Measurements from ENCODE around the gene TSPAN4. TPM values are rescaled to one million over a fixed set of nuclear protein-coding genes. Genes with fewer than 3 reads are reported as not detected.

The TSPAN4 gene
- total and polyA plus RNA-seq, 2 of the 13 experiments (the other 11 are each of a cell fraction or from before 2014, with no cell fraction given): 31.7 to 68.3 TPM

GRCh38 chr11:838441-839279, 4.0 kb upstream of the TSPAN4 start (continued):
- TF ChIP-seq, protein P1, sequence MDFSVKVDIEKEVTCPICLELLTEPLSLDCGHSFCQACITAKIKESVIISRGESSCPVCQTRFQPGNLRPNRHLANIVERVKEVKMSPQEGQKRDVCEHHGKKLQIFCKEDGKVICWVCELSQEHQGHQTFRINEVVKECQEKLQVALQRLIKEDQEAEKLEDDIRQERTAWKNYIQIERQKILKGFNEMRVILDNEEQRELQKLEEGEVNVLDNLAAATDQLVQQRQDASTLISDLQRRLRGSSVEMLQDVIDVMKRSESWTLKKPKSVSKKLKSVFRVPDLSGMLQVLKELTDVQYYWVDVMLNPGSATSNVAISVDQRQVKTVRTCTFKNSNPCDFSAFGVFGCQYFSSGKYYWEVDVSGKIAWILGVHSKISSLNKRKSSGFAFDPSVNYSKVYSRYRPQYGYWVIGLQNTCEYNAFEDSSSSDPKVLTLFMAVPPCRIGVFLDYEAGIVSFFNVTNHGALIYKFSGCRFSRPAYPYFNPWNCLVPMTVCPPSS (IDR thresholded peaks at IDR 0.05): no peak
- TF ChIP-seq MAZ (IDR thresholded peaks at IDR 0.05; ENCODE audit: borderline replicate concordance, low read depth, low read length): no peak
- TF ChIP-seq MAZ (CRISPR knock-in tag; IDR thresholded peaks at IDR 0.05; ENCODE audit: low read depth): peak; percentile 70; the same call in 1 of the 2 replicates
- 0 out of 2 replicates have a peak, but pooled peaks have one; percentile 37 for TF ChIP-seq TSC22D2 (CRISPR knock-in tag; IDR thresholded peaks at IDR 0.05; ENCODE audit: borderline replicate concordance)
- peak; percentile 88 for TF ChIP-seq ZNF331 (CRISPR knock-in tag; IDR thresholded peaks at IDR 0.05)

DNA sequence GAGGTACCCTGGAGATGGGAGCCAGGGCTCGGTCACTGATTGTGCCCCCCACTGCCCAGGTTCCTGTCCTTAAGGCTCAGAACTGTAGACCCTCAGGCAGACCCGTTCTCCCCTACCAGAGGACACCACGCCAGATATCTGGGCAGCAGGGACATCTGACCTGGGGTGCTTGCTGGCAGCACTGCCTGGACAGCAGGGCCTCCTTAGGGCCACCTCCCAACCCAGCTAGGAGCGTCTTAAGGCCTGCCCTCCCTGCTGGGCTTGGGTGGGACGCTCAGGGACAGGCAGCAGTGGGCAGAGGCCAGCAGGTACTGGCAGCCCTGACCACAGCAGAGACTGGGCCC, 3.4 kb upstream of the TSPAN4 start:
- CTCF ChIA-PET (ENCODE audit: low intra/inter-chr PET ratio, low total read pairs): no interaction called here
- Histone ChIP-seq H2AFZ (ENCODE audit: low read length) (no peak overlapping the region), H3K27me3 (ENCODE audit: control insufficient read depth in 1 of 2, insufficient read depth in 2 of 2, low read length in 2 of 2) (no peaks in the 10 kb centered on the region), H3K4me2 (ENCODE audit: low read depth, low read length) (peak overlapping the region; percentile 7; the same call in 1 of the 2 replicates), H3K4me3 (replicated peaks in 1 of 3; ENCODE audit: insufficient read depth in 1 of 3, low read depth in 2 of 3, low read length in 3 of 3) (no peak overlapping the region), H3K9me3 (ENCODE audit: low read length) (no peaks in the 10 kb centered on the region), H3K36me3 (replicated peaks in 1 of 2; ENCODE audit: control insufficient read depth in 1 of 2, insufficient read depth in 2 of 2, low read length in 2 of 2) (peaks cover 9 to 36% of the 10 kb centered on the region in 2 experiments), H3K27ac (ENCODE audit: extremely low read length, insufficient read depth, low read length) (peak overlapping the region; percentile 53), H3K4me1 (ENCODE audit: insufficient read depth, low read length) (peaks cover 63% of the 10 kb centered on the region), H4K20me1 (ENCODE audit: insufficient read depth, low read length) (peaks cover 20% of the 10 kb centered on the region; the same call in 1 of the 2 replicates), H3K9ac (ENCODE audit: insufficient read depth, low read depth, low read length) (peak overlapping the region; percentile 47; the same call in 1 of the 2 replicates), H3K79me2 (ENCODE audit: insufficient read depth, low read length) (peaks cover 32% of the 10 kb centered on the region)
- TF ChIP-seq POLR2G (IDR thresholded peaks at IDR 0.05; ENCODE audit: low read depth, low read length) (peak; percentile 21; the same call in 1 of the 2 replicates), AGO2 (optimal IDR thresholded peaks at IDR 0.05; ENCODE audit: low read depth, low read length) (peak; percentile 54), ZMYM2 (CRISPR knock-in tag; IDR thresholded peaks at IDR 0.05) (no peak), POLR2A (IDR thresholded peaks at IDR 0.05; ENCODE audit: insufficient read depth in 1 of 2, low read depth in 2 of 2, low read length in 2 of 2) (peak in 1 of 2 experiments; percentile 14; a peak in 1 of 4 replicates), ARNT (IDR thresholded peaks at IDR 0.05) (no peak), RARG (CRISPR knock-in tag; IDR thresholded peaks at IDR 0.05; ENCODE audit: low read depth) (no peak), THAP7 (CRISPR knock-in tag; IDR thresholded peaks at IDR 0.05) (no peak), ZC3H13 (CRISPR knock-in tag; IDR thresholded peaks at IDR 0.05) (0 out of 2 replicates have a peak, but pooled peaks have one; percentile 0), CHCHD3 (CRISPR knock-in tag; IDR thresholded peaks at IDR 0.05) (0 out of 2 replicates have a peak, but pooled peaks have one; percentile 20)
- TF ChIP-seq, protein P2, sequence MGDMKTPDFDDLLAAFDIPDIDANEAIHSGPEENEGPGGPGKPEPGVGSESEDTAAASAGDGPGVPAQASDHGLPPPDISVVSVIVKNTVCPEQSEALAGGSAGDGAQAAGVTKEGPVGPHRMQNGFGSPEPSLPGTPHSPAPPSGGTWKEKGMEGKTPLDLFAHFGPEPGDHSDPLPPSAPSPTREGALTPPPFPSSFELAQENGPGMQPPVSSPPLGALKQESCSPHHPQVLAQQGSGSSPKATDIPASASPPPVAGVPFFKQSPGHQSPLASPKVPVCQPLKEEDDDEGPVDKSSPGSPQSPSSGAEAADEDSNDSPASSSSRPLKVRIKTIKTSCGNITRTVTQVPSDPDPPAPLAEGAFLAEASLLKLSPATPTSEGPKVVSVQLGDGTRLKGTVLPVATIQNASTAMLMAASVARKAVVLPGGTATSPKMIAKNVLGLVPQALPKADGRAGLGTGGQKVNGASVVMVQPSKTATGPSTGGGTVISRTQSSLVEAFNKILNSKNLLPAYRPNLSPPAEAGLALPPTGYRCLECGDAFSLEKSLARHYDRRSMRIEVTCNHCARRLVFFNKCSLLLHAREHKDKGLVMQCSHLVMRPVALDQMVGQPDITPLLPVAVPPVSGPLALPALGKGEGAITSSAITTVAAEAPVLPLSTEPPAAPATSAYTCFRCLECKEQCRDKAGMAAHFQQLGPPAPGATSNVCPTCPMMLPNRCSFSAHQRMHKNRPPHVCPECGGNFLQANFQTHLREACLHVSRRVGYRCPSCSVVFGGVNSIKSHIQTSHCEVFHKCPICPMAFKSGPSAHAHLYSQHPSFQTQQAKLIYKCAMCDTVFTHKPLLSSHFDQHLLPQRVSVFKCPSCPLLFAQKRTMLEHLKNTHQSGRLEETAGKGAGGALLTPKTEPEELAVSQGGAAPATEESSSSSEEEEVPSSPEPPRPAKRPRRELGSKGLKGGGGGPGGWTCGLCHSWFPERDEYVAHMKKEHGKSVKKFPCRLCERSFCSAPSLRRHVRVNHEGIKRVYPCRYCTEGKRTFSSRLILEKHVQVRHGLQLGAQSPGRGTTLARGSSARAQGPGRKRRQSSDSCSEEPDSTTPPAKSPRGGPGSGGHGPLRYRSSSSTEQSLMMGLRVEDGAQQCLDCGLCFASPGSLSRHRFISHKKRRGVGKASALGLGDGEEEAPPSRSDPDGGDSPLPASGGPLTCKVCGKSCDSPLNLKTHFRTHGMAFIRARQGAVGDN (CRISPR knock-in tag; IDR thresholded peaks at IDR 0.05): no peak
- POLR2A ChIA-PET: interaction anchor here (1.2 to 16.1 kb wide), 5 partner anchors 10 to 82 kb away, joined by 3 to 264 read pairs (median 15); partner anchors contain the start of genes CD151, CRACR2B, PIDD1 and PNPLA2
- ATAC-seq: no peak
- in situ Hi-C loops (cut with HindIII; ENCODE audit: extremely low pct_ligation_motif_present, low pct_unique_long_range_greater_than_20kb): no loop called here
- DNase-seq (ENCODE audit: low spot score): no peak
- intact Hi-C loops (cut with micrococcal nuclease; ENCODE audit: unreplicated experiment): no loop called here
- 100% methylated on average over 1 of the region's 5 CpGs for WGBS (ENCODE audit: low lambda C conversion rate)
- FAIRE-seq: no peak
- no TSS peak for BruUV-seq (replicated peaks)
